GM21737 (cell line): ENCODE data around the gene LRRC8E.
"Not testable (repeated sequence)": the region's sequence is repeated elsewhere in the genome, so short reads cannot be mapped to it uniquely, and the experiment has no call there.

Experiments
- ATAC-seq: cut with Tn5 transposase; IDR thresholded peaks from one replicate; pipeline ENCODE4 v1.9.1; 2021; ENCODE audit warnings: mild to moderate bottlenecking, moderate library complexity; ENCODE audit not compliant: unreplicated experiment

LRRC8E gene

DNA sequence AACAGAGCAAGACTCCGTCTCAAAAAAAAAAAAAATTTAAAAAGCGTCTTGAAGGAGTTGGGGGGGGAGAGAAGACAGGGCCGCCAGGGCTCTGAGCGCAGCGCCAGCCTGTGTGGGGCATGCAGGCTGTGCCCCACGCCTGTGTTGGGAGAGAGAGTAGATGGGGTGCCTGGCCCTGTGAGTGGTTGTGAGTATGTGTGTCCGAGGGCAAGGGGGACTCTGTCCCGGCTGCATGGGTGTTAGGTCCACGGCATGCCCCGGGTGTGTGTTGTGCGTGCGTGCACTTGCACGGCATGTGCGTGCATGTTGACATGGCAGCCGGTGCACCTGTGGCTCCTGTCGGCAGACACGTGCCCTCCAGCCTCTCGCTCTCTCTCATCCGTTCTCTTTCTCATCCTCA is 18.8 kb downstream of the LRRC8E start:
- no peak for ATAC-seq

DNA sequence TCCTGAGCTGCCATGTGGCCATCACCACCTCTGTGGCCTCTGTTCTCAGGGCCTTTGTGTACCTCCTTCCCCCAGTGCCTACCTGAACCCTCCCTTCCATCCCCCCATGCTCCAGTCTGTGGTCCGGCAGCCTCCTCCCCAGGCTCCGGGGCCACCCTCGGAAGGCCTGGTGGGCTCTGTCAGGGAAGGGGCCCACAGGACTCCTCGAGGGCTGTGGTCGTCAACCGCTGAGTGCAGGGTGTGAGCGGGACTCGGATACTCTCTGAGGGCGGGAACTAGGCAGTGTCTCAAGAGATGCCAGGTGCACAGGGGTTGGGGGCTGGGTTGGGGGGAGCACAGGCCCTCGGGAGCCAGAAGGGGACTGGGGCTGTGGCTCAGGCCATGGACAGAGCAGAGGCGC is 19.2 kb downstream of the LRRC8E start:
- ATAC-seq: no peak

DNA sequence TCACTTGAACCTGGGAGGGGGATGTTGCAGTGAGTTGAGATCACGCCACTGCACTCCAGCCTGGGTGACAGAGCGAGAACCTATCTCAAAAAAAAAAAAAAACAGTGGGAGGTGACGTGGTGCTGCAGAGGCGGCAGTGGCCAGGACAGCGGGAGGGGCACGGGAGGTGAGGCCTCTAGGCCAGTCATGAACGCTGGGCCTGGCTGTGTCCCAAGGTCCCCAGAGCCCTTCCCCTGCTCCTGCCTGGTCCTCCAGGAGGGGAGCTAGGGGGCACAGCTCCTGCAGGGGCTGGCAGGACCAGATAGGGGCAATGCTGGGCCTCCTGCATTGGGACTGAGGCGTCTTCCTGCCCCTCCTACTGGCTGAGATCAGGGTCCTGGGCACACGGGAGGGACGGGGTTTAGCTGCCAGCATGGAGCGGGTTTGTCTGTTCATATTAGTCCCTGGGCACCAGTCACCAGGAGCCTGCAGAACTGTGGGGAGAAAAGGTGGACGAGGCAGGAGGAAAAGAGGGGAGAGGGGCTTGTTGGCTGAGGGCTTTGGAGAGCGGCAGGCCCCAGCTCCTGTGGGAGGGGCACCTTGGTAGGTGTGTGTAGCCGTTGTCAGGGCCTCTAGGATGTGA is 19.9 kb downstream of the LRRC8E start:
- ATAC-seq: no peak

DNA sequence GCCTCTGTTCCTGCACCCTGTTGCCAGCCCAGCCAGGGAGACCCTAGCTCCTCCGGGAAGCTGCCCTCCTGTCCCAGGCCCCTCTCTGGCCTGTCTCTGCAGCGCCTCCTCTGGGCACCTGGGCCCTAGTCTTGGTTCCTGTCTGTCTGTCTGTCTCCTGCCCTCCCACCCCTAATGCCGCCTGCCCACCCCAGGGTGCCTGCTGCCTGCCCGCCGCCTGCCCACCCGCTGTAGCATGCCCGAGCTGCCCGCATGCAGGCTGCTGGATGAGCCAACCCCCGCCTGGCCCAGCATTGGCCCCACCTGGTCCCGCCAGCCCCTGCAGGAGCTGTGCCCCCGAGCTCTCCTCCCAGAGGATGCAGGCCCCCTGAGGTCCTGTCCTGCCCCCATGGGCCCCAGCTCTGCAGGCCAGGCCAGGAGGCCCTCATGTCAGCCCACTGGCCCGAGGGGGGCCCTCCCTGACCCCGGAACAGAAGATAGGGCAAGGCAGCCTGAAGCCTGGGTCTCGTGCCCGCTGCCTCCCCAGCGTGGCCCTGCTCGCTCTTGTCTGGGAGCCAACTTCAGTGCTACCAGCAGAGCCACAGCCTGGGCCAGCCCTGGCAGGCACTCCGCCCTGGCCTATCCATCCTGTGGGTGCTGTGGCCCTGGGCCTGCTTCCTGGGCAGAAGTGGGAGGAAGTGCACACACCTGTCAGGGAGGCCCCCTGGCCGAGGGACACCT is 20.6 kb downstream of the LRRC8E start:
- no peak for ATAC-seq

DNA sequence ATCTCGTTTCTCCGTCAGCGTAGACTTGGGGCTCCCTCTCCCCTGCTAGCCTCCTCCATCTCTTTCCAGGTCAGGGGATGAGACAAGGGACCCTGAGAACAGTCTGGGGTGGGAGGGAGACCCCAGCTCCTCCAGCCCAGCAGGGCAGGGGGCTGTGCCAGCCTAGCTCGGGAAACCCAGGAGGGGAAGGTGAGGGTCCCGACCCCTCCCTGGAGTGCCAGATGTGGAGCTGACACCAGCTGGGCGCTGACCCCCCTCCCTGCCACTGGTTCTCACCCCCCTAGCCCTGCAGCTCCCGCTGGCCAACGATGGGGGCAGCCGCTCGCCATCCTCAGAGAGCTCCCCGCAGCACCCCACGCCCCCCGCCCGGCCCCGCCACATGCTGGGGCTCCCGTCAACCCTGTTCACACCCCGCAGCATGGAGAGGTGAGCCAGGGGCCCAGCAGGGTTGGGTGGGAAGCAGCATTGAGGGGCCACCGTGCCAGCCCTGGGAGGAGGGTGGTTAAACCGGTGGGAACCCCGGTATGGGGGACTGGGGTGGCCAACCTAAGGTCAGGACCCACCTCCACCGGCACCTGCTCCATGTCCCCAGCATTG is 21.3 kb downstream of the LRRC8E start:
- no peak for ATAC-seq

DNA sequence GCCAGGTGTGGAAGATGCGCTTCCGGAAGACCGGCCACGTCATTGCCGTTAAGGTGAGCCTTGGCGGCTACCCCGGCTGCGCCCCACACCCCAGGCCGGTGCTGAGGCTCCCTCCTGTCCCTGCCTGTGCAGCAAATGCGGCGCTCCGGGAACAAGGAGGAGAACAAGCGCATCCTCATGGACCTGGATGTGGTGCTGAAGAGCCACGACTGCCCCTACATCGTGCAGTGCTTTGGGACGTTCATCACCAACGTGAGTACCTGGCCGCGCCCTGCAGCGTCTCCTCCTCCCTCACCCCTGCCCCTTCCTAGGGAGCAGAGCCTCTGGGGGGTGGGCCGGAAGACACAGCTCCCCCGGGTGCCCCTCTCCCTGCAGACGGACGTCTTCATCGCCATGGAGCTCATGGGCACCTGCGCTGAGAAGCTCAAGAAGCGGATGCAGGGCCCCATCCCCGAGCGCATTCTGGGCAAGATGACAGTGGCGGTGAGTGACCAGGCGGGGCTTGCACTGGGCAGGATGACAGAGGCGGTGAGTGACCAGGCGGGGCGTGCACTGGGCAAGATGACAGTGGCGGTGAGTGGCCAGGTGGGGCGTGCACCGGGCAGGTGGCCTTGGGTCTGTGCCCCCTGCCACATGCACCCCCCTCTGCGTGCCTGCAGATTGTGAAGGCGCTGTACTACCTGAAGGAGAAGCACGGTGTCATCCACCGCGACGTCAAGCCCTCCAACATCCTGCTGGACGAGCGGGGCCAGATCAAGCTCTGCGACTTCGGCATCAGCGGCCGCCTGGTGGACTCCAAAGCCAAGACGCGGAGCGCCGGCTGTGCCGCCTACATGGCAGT is 22.2 kb downstream of the LRRC8E start:
- ATAC-seq: no peak

DNA sequence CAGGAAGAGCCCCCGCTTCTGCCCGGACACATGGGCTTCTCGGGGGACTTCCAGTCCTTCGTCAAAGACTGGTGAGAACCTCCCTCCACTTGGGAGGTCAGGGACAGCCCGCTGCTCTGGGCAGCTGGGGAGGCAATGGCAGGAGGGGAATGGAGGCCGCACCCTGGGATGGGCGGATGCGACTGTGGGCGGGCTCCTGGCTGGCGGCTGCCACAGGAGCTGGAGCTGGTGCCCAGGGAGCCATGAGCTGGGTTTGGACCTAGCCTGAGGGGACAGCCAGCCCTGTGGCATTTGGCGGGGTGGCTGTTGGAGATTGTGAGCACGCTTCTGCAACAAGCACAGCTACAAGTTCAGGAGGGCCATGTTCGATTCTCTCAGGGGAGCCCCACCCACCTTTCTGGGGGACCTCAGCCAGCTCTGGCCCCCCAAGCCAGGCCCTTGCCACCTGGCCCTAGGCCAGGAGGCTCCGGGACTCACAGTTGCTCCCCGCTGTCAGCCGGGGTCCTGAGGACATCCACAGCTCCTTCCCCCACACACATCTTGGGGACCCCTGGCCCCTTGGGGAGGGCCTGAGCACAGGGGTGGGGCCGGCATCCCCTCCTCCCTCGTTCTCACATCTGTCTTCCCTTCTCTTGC is 23.3 kb downstream of the LRRC8E start:
- no peak for ATAC-seq

DNA sequence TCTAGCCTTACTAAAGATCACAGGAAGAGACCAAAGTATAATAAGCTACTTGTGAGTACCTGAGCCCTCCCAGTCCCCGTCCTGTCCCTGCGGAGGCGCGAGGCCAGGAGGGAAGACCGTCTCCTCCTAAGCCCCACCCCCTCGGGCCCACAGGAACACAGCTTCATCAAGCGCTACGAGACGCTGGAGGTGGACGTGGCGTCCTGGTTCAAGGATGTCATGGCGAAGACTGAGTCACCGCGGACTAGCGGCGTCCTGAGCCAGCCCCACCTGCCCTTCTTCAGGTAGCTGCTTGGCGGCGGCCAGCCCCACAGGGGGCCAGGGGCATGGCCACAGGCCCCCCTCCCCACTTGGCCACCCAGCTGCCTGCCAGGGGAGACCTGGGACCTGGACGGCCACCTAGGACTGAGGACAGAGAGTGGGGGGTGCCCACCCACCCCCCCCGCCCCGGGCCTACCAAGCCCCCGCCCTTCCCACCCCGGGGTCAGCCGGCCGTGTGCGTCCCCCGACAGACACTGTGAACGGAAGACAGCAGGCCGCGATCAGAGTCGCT is 23.9 kb downstream of the LRRC8E start:
- ATAC-seq: no peak

DNA sequence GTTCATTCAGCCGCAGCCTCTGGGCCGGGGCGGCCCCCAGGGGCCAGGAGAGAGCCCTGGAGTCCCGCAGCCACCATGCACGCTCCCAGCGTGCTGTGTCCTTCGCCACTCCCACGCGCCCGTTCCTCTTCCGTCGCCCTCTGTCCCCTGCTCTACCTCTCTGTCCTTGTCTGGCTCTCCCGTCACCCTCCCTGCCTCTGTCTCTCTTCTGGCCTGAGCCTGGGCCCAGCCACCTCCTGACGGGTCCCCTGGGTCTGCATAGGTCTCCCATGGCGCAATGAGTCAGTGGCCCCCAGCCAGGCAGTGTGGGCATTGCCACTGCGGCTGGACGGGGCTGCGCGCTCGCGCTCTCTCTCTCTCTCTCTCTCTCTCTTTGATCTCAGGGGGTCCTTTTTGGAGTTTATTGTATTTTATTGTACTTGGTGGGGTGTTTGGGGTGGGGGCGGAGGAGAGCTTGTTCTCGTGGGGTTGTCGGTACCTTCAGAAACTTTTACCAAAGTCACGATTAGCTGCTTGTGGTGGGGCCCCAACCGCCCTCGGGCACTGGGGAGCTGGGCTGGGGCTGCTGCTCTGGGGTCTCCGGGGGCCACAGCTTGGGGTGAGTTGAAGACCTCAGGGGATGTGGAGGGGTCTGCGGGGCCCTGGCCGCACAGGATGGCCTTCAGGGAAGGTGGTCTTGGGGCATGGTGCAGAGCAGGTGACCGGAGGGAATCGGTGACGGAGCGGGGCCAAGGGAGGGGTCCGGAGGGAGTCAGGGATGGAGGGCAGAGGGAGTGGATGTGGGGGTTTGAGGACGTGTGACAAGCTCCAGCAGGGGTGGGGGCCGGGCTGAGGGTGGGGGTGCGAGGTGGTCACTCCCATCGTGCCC is 24.6 kb downstream of the LRRC8E start:
- ATAC-seq: no peak

DNA sequence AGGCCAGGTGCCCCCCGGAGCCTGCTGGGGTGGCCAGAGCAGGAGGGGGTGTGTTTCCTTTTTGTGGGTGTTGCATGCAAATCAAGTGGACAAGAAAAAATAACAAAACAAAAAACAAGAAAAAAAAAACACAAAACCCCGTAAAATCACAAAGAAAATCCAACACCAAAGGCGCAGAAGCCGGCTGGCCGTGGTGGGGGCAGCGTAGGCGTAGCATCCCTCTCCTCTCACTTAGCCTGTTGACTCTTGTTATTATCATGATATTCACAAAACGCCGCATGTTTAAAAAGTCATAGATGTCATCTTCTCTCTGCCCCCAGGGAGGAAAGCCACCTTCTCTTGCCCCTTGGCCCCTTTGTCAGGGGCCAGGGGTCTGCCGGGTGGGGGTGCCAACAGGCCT is 25.3 kb downstream of the LRRC8E start:
- ATAC-seq: no peak

DNA sequence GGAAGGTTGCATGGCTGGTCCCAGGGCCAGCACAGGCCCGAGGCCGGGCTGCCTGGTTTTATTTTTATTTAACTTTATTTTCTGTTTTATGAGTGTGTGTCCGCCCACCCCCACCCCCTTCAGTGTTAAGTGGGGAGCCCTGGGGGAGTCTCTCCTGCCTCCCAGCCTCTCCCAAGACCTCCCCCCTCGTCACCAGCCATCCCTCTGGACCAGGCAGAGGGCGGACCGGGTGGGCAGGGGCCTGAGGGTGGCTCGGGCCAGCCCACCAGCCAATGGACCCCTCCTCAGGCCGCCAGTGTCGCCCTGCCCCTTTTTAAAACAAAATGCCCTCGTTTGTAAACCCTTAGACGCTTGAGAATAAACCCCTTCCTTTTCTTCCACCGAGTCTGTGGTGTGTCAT is 25.8 kb downstream of the LRRC8E start:
- no peak for ATAC-seq

DNA sequence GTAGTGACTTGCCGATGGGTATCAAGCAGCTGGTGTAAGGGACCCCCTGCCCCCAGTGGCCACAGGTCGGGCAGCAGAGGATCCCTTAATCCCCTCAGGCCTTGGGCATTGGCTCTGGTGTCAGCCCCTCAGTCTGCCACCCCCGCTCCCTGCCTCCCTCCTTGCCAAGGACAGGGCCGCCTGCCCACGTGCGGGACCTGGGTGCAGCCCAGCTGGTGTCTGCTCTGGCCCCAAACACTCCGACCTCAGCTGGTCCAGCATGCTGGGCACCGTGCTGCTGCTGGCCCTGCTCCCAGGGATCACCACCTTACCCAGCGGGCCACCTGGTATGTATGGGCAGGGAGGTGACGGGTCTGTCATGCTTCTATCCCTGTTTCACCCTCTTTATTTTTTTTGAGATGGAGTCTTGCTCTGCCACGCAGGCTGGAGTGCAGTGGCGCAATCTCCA is 26.3 kb downstream of the LRRC8E start, which contains the start of gene TGFBR3L:
TGFBR3L (plus strand) TSS at position 233 of the 448 bp plus-strand sequence.
- no peak for ATAC-seq

DNA sequence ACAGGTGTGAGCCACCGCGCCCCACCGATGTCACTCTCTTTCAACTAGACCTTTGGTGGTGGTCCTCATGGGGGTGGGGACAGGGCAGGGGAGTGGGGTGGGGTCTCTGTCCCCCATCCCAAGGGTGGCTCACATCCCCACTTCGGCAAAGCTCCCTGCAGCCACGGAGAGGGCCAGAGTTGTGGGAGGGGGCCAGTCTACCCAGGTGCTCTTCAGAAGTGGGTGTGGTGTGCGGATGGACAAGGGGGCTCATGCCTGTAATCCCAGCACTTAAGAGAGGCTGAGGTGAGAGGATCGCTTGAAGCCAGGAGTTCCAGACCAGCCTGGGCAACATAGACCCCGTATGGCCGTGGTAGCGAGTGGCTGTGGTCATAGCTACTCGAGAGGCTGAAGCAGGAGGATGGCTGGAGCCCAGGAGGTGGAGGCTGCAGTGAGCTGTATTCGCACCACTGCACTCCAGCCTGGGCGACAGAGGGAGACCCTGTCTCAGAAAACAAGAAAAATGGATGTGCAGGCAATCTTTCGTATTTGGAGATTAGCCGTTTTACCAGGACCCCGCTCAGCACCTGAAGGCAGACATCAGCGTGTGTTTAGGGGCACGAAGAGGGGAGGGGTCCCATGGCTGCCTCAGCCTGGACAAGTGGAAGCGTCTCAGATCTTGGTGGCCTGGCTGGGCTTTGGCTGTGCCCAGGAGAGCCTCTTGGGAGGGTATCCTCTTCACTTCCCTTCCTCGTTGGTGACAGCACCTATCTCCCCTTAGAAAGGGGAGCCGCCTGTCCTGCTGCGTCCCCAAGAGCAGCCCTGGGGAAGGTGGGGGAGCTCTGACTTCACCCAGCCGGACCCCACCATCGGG is 27.2 kb downstream of the LRRC8E start:
- ATAC-seq: no peak

DNA sequence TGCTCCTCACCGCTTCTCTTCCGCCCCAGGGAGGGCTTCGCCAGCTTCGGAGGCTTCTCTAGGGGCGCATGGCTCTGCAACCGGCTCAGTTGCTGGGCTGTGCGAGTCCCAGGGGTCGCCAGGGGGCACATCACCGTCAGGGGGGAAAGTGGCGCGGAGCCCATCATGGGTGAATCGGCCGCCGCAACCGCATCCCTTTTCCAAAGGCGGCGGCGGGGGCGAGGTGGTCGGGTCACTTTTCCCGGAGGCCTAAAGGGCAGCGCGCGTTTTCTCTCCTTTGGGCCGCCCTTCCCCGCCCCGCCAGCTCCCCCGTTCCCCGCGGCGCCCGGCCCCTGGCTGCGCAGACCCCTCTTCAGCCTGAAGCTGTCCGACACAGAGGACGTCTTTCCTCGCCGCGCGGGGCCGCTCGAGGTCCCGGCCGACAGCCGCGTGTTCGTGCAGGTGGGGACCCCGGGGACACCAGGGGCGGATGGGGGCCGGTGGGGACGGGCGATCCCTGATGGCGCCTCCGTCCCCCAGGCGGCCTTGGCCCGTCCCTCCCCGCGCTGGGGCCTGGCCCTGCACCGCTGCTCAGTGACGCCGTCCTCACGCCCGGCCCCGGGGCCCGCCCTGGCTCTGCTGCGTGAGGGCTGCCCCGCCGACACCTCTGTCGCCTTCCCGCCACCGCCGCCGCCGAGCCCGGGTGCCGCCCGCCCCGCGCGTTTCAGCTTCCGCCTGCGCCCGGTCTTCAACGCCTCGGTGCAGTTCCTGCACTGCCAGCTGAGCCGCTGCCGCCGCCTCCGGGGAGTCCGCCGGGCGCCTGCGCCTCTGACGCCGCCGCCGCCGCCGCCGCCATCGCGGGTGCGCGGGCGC is 28.0 kb downstream of the LRRC8E start:
- ATAC-seq: no peak

DNA sequence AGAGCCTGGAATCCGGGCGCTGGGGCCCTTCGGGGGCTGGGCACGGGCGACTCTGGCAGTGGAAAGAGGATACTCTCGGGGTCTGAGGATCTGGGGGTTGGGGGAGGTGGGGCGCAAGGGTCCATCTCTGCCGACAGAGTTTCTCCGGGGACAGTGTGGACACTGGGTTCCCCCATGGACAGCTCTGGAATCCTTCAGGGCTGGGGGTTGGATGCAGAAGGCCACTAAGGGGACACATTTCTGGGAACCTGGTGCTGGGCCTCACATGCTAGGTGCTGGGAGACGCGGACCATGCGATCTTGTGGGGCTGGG is 28.6 kb downstream of the LRRC8E start:
- no peak for ATAC-seq

DNA sequence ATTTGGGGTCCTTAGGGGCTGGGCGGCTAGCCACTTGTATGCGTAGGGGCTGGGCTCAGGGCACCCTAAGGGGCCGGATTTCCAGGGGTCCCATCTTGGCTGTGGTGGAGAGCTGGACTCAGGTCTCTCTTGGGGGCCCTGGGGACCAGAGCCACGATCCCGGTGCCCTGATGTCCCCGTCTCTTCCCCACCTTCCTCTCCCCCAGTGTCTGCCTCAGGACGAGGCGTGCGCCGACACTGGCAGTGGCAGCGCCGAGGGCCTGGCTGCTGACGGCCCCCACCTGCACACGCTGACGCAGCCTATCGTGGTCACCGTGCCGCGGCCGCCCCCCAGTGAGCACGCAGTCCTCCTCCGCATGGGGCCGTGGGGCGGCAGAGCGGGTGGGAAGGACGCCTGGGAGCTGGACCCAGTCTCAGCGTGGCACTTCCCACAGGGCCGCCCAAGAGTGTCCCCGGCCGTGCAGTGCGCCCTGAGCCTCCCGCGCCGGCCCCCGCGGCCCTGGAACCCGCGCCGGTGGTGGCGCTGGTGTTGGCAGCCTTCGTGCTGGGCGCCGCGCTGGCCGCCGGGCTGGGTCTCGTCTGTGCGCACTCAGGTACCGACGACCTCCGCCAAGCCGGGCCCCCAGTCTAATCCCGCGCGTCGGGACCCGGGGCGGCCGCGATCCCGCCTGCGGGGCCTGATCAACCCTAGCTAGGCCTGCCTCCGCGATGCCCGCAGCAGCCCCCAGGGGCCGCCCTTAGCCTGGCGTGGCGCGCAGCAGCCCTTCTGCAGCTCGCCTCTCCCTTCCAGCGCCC is 29.2 kb downstream of the LRRC8E start:
- no peak for ATAC-seq

DNA sequence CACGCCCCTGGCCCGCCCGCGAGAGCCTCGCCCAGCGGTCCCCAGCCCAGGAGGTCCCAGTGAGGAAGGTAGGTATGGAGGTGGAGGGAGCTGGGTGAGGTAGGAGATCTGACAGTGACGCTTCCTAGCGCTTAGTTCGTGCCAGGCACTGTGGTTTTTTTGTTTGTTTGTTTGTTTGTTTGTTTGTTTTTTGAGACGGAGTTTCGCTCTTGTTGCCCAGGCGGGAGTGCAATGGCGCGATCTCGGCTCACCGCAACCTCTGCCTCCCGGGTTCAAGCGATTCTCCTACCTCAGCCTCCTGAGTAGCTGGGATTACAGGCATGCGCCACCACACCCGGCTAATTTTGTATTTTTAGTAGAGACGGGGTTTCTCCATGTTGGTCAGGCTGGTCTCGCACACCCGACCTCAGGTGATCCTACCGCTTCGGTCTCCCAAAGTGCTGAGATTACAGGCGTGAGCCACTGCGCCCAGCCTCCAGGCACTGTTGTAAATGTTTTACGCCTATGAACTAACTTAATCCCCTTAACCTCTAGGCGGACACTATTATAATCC is 29.8 kb downstream of the LRRC8E start:
- not testable (repeated sequence) for ATAC-seq
